ENCODE data around the gene KMT2E.

GRCh38 chr7:104992306-104992705 lies 21.7 kb upstream of the KMT2E start:
- TF ChIP-seq CTCF (IDR thresholded peaks at IDR 0.05; ENCODE audit: low read length) (no peak), EZH2 (IDR thresholded peaks at IDR 0.05; ENCODE audit: borderline replicate concordance, low read length) (no peak)
